ENCODE measurements around the gene PANX2.

Gene PANX2

DNA sequence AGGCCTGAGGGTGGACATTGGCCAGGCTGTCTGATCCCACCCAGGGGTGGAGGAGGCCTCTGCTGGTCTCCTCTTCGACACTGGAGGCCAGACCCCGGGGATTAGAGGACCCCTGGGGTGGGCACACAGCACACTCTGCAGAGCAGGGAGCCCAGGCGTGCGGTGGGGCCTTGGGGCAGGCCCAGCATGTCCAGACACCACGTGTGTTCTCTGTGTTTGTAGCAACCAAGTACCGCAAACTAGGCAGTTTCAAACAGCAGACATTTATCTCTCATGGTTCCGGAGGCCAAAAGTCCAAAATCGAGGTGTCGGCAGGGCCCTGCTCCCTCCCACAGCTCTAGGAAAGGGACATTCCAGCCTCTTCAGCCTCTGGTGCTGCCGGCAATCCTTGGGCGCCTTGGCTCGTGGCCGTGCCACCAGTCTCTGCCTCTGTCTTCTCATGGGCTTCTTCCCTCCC, 1.5 kb downstream of the PANX2 start:
- intact Hi-C loops (cut with micrococcal nuclease) = loop anchor here (2.0 kb wide), 1 partner anchor 13 kb away; the partner anchor contains the start of gene TRABD

DNA sequence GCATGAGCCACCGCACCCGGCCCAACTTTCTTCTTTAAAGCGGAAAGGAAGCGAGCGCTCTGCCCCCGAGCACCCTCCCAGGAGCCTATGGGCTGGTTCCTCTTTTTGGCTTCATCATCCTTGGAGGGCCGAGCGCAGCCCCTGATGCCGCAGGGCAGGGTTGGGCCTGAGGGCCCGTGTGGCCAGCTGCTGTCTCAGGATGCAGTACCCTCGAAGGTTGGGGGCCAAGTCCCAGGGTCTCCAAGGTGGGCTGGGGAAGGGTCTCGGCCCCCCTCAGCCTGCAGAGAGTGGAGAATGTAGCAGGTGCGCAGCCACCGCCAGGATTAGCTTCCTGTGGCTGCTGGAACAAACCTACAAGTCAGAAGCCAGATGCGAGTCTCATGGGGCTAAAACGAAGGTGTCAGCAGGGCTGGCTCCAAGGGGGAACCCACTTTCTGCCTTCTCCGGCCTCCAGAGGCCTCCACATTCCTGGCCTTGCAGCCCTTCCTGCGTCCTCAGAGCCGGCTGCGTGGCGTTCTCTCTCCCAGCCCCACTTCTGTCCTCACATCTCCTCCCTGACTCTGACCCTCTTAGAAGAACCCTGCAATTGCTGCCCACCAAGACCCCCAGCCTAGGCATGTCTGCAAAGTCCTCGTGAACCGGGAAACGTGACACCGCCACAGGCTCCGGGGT, 2.9 kb downstream of the PANX2 start:
- intact Hi-C loops (cut with micrococcal nuclease) = no loop called here
- peak overlapping the region; percentile 63 for H3K27ac Mint-ChIP-seq
- no peak overlapping the region for H3K4me3 Mint-ChIP-seq
- no peaks in the 10 kb centered on the region for H3K9me3 Mint-ChIP-seq
- H3K27me3 Mint-ChIP-seq = peaks cover 32% of the 10 kb centered on the region
- peaks cover 13% of the 10 kb centered on the region for H3K36me3 Mint-ChIP-seq (ENCODE audit: low read depth)
- peaks cover 45% of the 10 kb centered on the region for H3K4me1 Mint-ChIP-seq (ENCODE audit: low read depth)

More for the DNA sequence above, 1.5 kb downstream of the PANX2 start:
- peaks cover 36% of the 10 kb centered on the region for H3K27me3 Mint-ChIP-seq
- H3K4me1 Mint-ChIP-seq (ENCODE audit: low read depth) = peaks cover 45% of the 10 kb centered on the region
- H3K36me3 Mint-ChIP-seq (ENCODE audit: low read depth) = peaks cover 3% of the 10 kb centered on the region
- no peaks in the 10 kb centered on the region for H3K9me3 Mint-ChIP-seq
- H3K4me3 Mint-ChIP-seq = peak overlapping the region; percentile 10
- H3K27ac Mint-ChIP-seq = no peak overlapping the region

DNA sequence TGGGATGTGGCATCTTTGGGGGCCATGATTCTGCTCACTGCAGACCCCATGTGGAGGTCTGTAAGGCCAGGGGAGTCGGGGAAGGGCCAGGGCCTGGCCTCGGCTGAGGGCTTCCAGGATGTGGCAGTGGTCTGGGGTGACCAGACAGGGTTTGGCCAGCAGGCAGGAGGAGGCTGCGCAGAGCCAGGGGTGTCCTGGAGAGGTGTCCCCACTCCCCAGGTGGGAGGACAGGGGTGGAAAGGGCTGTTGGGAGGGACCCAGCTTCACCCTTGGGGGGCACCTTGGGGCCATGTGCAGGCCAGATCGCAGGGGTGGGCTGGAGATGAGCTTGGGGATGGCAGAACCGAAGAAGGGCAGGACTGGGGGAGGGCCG, 3.4 kb downstream of the PANX2 start:
- H3K9me3 Mint-ChIP-seq = no peaks in the 10 kb centered on the region
- H3K36me3 Mint-ChIP-seq (ENCODE audit: low read depth) = peaks cover 18% of the 10 kb centered on the region
- peak overlapping the region; percentile 63 for H3K27ac Mint-ChIP-seq
- H3K27me3 Mint-ChIP-seq = peaks cover 29% of the 10 kb centered on the region
- peaks cover 39% of the 10 kb centered on the region for H3K4me1 Mint-ChIP-seq (ENCODE audit: low read depth)
- no peak overlapping the region for H3K4me3 Mint-ChIP-seq
- intact Hi-C loops (cut with micrococcal nuclease) = no loop called here

DNA sequence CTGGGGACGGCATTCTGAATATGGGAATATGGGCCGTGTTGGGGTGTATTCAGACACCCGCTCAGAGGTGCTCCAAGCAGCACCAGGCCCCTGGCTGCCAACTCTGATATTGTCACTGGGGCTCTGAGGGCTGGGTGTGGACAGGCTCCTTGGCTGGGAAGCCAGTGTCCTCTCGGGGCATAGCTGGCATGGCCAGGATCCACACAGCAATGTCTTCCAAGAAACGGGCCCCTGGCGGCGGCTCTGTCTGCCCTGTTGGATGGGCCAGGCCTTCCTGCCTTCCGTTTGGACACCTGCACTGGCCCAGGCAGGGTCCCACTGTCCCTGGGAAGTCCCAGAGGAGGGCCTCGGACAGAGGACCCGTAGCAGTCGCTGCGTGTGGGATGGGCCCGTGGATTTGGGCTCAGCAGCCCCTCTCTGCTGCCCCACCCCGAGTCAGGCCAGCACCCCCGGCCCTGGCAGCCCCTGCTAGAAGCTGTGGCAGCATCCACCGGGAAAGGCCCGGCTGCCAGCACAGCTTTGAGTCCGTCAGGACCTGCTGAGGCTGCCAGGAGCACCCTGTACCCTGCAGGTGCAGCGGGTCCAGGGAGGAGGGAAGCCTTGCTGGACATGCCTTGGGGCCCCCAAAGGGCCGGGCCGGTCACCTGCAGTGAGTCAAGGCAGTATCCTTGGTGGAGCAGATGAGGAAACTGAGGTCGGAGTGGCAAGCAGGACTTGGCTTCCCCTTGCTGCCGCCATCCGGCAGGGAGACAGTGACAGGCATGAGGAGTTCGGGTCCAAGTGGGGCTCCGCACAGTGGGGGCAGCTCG, 4.1 kb downstream of the PANX2 start:
- Mint-ChIP-seq H3K36me3 (ENCODE audit: low read depth) (peaks cover 25% of the 10 kb centered on the region), H3K4me1 (ENCODE audit: low read depth) (peaks cover 40% of the 10 kb centered on the region), H3K4me3 (no peak overlapping the region), H3K9me3 (no peaks in the 10 kb centered on the region), H3K27me3 (peaks cover 29% of the 10 kb centered on the region), H3K27ac (peak overlapping the region; percentile 63)
- intact Hi-C loops (cut with micrococcal nuclease) = no loop called here

DNA sequence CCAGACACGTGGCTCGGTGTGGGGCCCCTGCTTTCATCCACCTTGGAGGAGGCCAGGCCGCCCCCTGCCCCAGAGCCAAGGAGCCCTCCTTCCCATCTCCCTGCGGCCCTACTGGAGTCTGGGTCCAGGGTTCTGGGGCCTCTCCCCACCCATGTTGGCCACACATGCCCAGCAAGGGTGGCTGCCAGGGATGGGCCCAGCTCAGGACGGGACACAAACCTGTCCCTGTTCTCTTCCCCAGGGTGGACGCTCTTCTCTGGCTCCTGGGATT, 4.6 kb downstream of the PANX2 start:
- Mint-ChIP-seq H3K4me3 (no peak overlapping the region), H3K27ac (no peak overlapping the region)

DNA sequence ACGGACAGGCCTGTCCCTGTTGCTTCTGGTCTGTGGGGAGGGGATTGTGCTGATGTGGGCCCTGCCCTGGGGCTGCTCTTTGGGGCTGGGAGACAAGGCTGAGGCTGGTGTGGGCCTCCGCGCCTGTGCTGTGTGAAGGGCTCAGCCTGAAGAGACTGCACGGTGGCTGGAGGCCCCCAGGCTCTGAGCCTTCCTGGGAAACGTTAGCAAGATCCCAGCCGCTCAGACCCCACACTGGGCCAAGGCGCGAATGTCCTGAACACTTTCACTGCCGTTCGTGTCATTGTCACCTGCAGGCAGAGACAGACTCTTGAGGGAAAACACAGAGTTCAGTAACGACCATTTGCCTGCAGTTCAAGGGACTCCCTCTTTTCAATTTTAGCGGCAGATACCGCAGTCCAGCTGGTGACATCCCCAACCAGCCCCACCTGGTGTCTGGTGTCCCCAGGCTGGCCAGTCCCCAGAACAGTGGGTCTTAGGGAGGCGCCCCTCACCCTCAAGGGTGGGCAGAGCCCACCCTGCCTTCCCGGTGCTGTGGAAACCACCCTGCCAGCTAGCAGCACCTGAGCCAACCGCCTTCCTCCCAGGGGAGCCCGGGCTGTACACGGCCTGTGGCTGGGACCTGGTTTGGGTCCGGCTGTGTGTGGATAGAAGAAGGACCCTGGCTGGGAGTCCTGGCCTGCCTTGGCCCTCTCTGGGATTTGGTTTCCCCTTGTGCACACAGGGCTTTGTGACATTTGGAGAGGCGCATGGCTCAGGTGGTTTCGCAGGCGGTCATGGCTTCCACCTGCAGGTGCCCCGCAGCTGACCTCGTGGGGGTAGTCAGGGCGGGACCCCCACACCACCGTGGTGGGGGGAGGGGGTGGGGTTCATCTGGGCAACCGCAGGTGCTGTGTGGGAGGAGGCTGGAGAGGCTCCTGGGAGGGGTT, 5.7 kb downstream of the PANX2 start:
- H3K27ac Mint-ChIP-seq = no peak overlapping the region
- intact Hi-C loops (cut with micrococcal nuclease) = no loop called here

More for the DNA sequence above, 4.6 kb downstream of the PANX2 start:
- intact Hi-C loops (cut with micrococcal nuclease) = no loop called here
- Mint-ChIP-seq H3K9me3 (no peaks in the 10 kb centered on the region), H3K4me1 (ENCODE audit: low read depth) (peaks cover 44% of the 10 kb centered on the region), H3K36me3 (ENCODE audit: low read depth) (peaks cover 29% of the 10 kb centered on the region), H3K27me3 (peaks cover 32% of the 10 kb centered on the region)

DNA sequence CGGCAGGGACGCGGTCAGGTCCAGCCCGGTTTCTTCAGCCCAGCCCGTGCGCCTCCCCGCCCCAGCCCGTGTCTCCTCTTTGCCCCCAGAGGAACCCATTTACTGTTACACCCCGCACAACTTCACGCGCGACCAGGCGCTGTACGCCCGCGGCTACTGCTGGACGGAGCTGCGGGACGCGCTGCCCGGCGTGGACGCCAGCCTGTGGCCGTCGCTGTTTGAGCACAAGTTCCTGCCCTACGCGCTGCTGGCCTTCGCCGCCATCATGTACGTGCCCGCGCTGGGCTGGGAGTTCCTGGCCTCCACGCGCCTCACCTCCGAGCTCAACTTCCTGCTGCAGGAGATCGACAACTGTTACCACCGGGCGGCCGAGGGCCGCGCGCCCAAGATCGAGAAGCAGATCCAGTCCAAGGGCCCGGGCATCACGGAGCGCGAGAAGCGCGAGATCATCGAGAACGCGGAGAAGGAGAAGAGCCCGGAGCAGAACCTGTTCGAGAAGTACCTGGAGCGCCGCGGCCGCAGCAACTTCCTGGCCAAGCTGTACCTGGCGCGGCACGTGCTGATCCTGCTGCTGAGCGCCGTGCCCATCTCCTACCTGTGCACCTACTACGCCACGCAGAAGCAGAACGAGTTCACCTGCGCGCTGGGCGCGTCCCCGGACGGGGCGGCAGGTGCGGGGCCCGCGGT, 6.5 kb downstream of the PANX2 start:
- no peak overlapping the region for H3K4me3 Mint-ChIP-seq
- H3K9me3 Mint-ChIP-seq = no peaks in the 10 kb centered on the region

More for the DNA sequence above, 5.7 kb downstream of the PANX2 start:
- no peaks in the 10 kb centered on the region for H3K9me3 Mint-ChIP-seq
- no peak overlapping the region for H3K4me3 Mint-ChIP-seq
- peaks cover 29% of the 10 kb centered on the region for H3K36me3 Mint-ChIP-seq (ENCODE audit: low read depth)
- peaks cover 40% of the 10 kb centered on the region for H3K4me1 Mint-ChIP-seq (ENCODE audit: low read depth)
- peaks cover 29% of the 10 kb centered on the region for H3K27me3 Mint-ChIP-seq

DNA sequence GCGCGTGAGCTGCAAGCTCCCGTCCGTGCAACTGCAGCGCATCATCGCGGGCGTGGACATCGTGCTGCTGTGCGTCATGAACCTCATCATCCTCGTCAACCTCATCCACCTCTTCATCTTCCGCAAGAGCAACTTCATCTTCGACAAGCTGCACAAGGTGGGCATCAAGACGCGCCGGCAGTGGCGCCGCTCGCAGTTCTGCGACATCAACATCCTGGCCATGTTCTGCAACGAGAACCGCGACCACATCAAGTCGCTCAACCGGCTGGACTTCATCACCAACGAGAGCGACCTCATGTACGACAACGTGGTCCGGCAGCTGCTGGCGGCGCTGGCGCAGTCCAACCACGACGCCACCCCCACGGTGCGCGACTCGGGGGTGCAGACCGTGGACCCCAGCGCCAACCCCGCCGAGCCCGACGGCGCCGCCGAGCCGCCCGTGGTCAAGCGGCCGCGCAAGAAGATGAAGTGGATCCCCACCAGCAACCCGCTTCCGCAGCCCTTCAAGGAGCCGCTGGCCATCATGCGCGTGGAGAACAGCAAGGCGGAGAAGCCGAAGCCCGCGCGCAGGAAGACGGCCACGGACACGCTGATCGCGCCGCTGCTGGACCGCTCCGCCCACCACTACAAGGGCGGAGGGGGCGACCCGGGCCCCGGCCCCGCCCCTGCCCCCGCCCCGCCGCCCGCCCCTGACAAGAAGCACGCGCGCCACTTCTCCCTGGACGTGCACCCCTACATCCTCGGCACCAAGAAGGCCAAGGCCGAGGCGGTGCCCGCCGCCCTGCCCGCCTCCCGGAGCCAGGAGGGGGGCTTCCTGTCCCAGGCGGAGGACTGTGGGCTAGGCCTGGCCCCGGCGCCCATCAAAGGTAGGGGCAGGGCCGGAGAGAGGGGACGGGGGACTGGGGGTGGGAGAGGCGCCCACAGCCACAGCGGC, 7.3 kb downstream of the PANX2 start:
- Mint-ChIP-seq H3K4me3 (no peak overlapping the region), H3K27ac (no peak overlapping the region), H3K27me3 (peaks cover 28% of the 10 kb centered on the region), H3K9me3 (no peaks in the 10 kb centered on the region), H3K4me1 (ENCODE audit: low read depth) (peaks cover 23% of the 10 kb centered on the region), H3K36me3 (ENCODE audit: low read depth) (peaks cover 29% of the 10 kb centered on the region)
- intact Hi-C loops (cut with micrococcal nuclease) = no loop called here

More for the DNA sequence above, 6.5 kb downstream of the PANX2 start:
- H3K36me3 Mint-ChIP-seq (ENCODE audit: low read depth) = peaks cover 29% of the 10 kb centered on the region
- peaks cover 28% of the 10 kb centered on the region for H3K27me3 Mint-ChIP-seq
- intact Hi-C loops (cut with micrococcal nuclease) = no loop called here
- no peak overlapping the region for H3K27ac Mint-ChIP-seq
- H3K4me1 Mint-ChIP-seq (ENCODE audit: low read depth) = peaks cover 32% of the 10 kb centered on the region

DNA sequence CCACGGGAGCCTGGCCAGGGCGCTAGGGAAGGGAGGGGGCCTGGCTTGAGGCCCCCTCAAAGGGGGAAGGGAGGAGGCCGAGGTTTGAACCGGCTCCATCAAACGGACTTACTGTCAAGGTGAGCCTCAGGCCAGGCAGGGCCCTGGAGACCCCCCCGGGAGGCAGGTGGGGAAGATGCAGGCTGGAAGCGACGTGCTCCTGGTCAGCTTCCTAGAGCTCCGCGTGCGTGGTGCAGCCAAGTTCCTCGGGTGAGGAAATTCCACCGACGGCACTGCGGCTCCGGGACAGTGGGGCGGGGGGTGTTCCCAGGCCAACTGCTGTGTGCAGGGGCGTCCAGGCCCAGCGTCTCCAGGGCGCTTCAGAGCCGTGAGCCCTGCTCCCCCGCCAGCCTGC, 7.9 kb downstream of the PANX2 start:
- Mint-ChIP-seq H3K4me3 (no peak overlapping the region), H3K9me3 (no peaks in the 10 kb centered on the region), H3K27ac (no peak overlapping the region), H3K4me1 (ENCODE audit: low read depth) (peaks cover 23% of the 10 kb centered on the region), H3K27me3 (peaks cover 28% of the 10 kb centered on the region), H3K36me3 (ENCODE audit: low read depth) (peaks cover 29% of the 10 kb centered on the region)
- intact Hi-C loops (cut with micrococcal nuclease) = no loop called here

DNA sequence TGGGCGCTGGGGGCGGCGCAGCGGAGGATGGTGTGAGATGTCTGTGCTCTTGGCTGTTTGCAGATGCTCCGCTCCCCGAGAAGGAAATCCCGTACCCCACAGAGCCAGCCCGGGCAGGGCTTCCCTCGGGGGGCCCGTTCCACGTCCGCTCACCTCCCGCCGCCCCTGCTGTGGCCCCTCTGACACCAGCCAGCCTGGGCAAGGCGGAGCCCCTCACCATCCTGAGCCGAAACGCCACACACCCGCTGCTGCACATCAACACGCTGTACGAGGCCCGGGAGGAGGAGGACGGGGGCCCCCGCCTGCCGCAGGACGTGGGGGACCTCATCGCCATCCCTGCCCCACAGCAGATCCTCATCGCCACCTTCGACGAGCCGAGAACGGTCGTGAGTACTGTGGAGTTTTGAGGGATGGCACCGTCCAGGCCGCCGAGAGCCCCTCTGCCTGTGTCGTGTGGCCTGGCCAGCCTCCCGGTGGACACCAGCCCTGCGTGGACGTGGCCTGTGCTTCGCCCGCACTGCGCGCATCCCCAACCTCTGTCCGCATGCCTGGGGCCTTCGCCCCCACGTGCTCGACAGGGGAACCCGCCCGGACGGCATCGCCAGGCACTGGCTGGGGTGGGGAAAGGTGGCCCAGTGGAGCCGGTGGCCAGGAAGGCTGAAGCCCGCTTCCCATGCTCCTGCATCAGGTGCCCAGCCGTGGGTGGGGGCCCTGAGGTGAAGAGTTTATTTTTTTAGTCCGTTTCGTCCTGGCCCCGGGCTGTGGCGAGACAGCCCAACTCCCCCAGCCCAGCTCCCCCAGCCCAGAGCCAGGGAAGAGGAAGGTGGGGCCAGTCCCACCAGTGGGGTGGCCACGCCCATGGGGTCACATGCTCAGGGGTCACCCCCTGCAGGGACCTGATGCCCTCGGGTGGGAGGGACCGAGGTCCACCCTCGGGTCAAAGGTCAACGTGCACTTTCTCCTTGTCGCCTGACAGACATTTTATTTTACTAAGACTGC, 8.6 kb downstream of the PANX2 start:
- Mint-ChIP-seq H3K4me1 (ENCODE audit: low read depth) (peaks cover 22% of the 10 kb centered on the region), H3K27me3 (peaks cover 25% of the 10 kb centered on the region), H3K36me3 (ENCODE audit: low read depth) (peaks cover 29% of the 10 kb centered on the region), H3K9me3 (no peaks in the 10 kb centered on the region), H3K4me3 (no peak overlapping the region), H3K27ac (no peak overlapping the region)
- intact Hi-C loops (cut with micrococcal nuclease) = no loop called here

DNA sequence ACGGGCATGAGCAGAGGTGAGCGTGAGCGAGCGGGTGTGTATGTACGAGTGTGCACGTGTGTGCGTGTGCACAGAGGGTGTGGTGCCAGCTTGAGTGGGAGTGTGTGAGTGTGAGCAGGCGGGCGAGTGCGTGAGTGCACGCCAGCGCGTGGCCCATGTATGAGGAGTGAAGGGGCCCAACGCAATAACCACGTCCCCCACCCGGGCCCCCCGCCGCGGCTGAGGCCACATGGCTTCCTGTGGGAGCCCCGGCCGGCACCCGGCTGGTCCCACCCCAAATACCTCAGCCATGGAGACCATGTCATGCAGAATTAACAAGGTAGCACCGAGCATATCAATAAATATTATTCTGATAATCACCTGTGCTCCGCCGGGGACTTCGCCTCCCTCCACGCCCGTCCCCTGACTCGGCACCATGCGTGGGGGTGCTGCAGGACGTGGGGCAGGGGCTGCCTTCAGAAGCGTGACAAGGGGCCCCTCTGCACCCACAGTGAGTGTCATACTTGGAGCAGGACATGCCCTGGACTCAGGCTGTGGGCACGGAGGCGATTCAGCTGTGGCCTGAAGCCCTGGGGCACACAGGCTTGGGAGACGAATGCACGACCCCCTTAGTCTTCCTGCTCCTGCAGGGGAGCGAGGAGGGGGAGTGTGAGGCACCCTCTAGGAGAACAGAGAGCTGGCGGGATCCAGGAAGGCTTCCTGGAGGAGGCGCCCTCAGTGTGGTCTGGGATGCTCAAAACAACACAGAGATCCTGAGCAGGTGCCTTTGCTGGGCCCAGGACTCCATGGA, 9.6 kb downstream of the PANX2 start:
- H3K4me1 Mint-ChIP-seq (ENCODE audit: low read depth) = peaks cover 29% of the 10 kb centered on the region
- H3K36me3 Mint-ChIP-seq (ENCODE audit: low read depth) = peaks cover 29% of the 10 kb centered on the region
- no peaks in the 10 kb centered on the region for H3K9me3 Mint-ChIP-seq
- intact Hi-C loops (cut with micrococcal nuclease) = no loop called here
- no peak overlapping the region for H3K4me3 Mint-ChIP-seq
- no peak overlapping the region for H3K27ac Mint-ChIP-seq
- peaks cover 20% of the 10 kb centered on the region for H3K27me3 Mint-ChIP-seq
